A673 (cell line): Measurements from ENCODE around the gene TFDP1.

Experiments used
- CTCF ChIP-seq: fragments of 300-800, 200-600 bp; sonication (generic); conservative IDR thresholded peaks from 2 replicates; pipeline ENCODE4 v1.5.1; 2017; ENCODE audit warnings: low read depth, mild to moderate bottlenecking, antibody characterized with exemption, low read length, moderate library complexity, mixed read lengths
- EZH2 ChIP-seq: fragments of 200-600 bp; sonication (generic); IDR thresholded peaks from 2 replicates; pipeline ENCODE4 v1.6.1; 2017; ENCODE audit warnings: borderline replicate concordance, low read depth, mild to moderate bottlenecking, mixed read lengths, antibody characterized with exemption, low read length; ENCODE audit not compliant: poor library complexity, severe bottlenecking

GRCh38 chr13:113584205-113584869, at the start of gene TFDP1:
- TF ChIP-seq EZH2, result no peak
- TF ChIP-seq CTCF, result no peak
